Measurements from ENCODE around the gene SPATA20.

SPATA20 gene

GRCh38 chr17:50582741-50583140 is 35.8 kb downstream of the SPATA20 start:
- no peaks in the 10 kb centered on the region for H3K36me3 ChIP-seq (ENCODE audit: control insufficient read depth, insufficient read depth, low read length)
- no peaks in the 10 kb centered on the region for H3K27me3 ChIP-seq (ENCODE audit: control insufficient read depth, insufficient read depth, low read length)
- H3K27ac ChIP-seq (ENCODE audit: low read depth, low read length): no peak overlapping the region
- H3K9ac ChIP-seq (ENCODE audit: low read length): no peak overlapping the region
- H3K4me1 ChIP-seq (ENCODE audit: control insufficient read depth, insufficient read depth, low read length): no peaks in the 10 kb centered on the region
- no peak overlapping the region for H3K4me3 ChIP-seq (ENCODE audit: low read length)

GRCh38 chr17:50583641-50584040 is 36.7 kb downstream of the SPATA20 start:
- Histone ChIP-seq H3K4me3 (ENCODE audit: low read length) (no peak overlapping the region), H3K9ac (ENCODE audit: low read length) (no peak overlapping the region), H3K4me1 (ENCODE audit: control insufficient read depth, insufficient read depth, low read length) (peaks cover 1% of the 10 kb centered on the region), H3K27me3 (ENCODE audit: control insufficient read depth, insufficient read depth, low read length) (no peaks in the 10 kb centered on the region), H3K36me3 (ENCODE audit: control insufficient read depth, insufficient read depth, low read length) (no peaks in the 10 kb centered on the region), H3K27ac (ENCODE audit: low read depth, low read length) (no peak overlapping the region)

GRCh38 chr17:50584116-50584515 is 37.1 kb downstream of the SPATA20 start:
- no peak overlapping the region for H3K27ac ChIP-seq (ENCODE audit: low read depth, low read length)
- no peaks in the 10 kb centered on the region for H3K36me3 ChIP-seq (ENCODE audit: control insufficient read depth, insufficient read depth, low read length)
- H3K9ac ChIP-seq (ENCODE audit: low read length): no peak overlapping the region
- H3K4me1 ChIP-seq (ENCODE audit: control insufficient read depth, insufficient read depth, low read length): peaks cover 6% of the 10 kb centered on the region
- H3K27me3 ChIP-seq (ENCODE audit: control insufficient read depth, insufficient read depth, low read length): no peaks in the 10 kb centered on the region
- no peak overlapping the region for H3K4me3 ChIP-seq (ENCODE audit: low read length)

- H3K27ac ChIP-seq (ENCODE audit: low read depth, low read length): no peak overlapping the region
- peaks cover 11% of the 10 kb centered on the region for H3K4me1 ChIP-seq (ENCODE audit: control insufficient read depth, insufficient read depth, low read length)
- H3K9ac ChIP-seq (ENCODE audit: low read length): no peak overlapping the region
- no peak overlapping the region for H3K4me3 ChIP-seq (ENCODE audit: low read length)
- H3K27me3 ChIP-seq (ENCODE audit: control insufficient read depth, insufficient read depth, low read length): no peaks in the 10 kb centered on the region
- H3K36me3 ChIP-seq (ENCODE audit: control insufficient read depth, insufficient read depth, low read length): no peaks in the 10 kb centered on the region
Observed at GRCh38 chr17:50584749-50585148, 37.8 kb downstream of the SPATA20 start.

GRCh38 chr17:50585346-50585745 is 38.4 kb downstream of the SPATA20 start:
- peaks cover 11% of the 10 kb centered on the region for H3K4me1 ChIP-seq (ENCODE audit: control insufficient read depth, insufficient read depth, low read length)
- H3K27me3 ChIP-seq (ENCODE audit: control insufficient read depth, insufficient read depth, low read length): no peaks in the 10 kb centered on the region
- H3K9ac ChIP-seq (ENCODE audit: low read length): no peak overlapping the region
- H3K27ac ChIP-seq (ENCODE audit: low read depth, low read length): no peak overlapping the region
- H3K36me3 ChIP-seq (ENCODE audit: control insufficient read depth, insufficient read depth, low read length): no peaks in the 10 kb centered on the region
- no peak overlapping the region for H3K4me3 ChIP-seq (ENCODE audit: low read length)

- no peaks in the 10 kb centered on the region for H3K36me3 ChIP-seq (ENCODE audit: control insufficient read depth, insufficient read depth, low read length)
- no peak overlapping the region for H3K4me3 ChIP-seq (ENCODE audit: low read length)
- no peak overlapping the region for H3K27ac ChIP-seq (ENCODE audit: low read depth, low read length)
- peaks cover 11% of the 10 kb centered on the region for H3K4me1 ChIP-seq (ENCODE audit: control insufficient read depth, insufficient read depth, low read length)
- H3K27me3 ChIP-seq (ENCODE audit: control insufficient read depth, insufficient read depth, low read length): no peaks in the 10 kb centered on the region
- H3K9ac ChIP-seq (ENCODE audit: low read length): no peak overlapping the region
Observed at GRCh38 chr17:50585891-50586290, 38.9 kb downstream of the SPATA20 start.

- no peaks in the 10 kb centered on the region for H3K27me3 ChIP-seq (ENCODE audit: control insufficient read depth, insufficient read depth, low read length)
- no peaks in the 10 kb centered on the region for H3K36me3 ChIP-seq (ENCODE audit: control insufficient read depth, insufficient read depth, low read length)
- H3K9ac ChIP-seq (ENCODE audit: low read length): no peak overlapping the region
- no peak overlapping the region for H3K4me3 ChIP-seq (ENCODE audit: low read length)
- H3K27ac ChIP-seq (ENCODE audit: low read depth, low read length): no peak overlapping the region
- H3K4me1 ChIP-seq (ENCODE audit: control insufficient read depth, insufficient read depth, low read length): peaks cover 11% of the 10 kb centered on the region
Observed at GRCh38 chr17:50586421-50587247, 39.7 kb downstream of the SPATA20 start.

- no peaks in the 10 kb centered on the region for H3K27me3 ChIP-seq (ENCODE audit: control insufficient read depth, insufficient read depth, low read length)
- H3K4me1 ChIP-seq (ENCODE audit: control insufficient read depth, insufficient read depth, low read length): peaks cover 11% of the 10 kb centered on the region
- H3K9ac ChIP-seq (ENCODE audit: low read length): no peak overlapping the region
- no peaks in the 10 kb centered on the region for H3K36me3 ChIP-seq (ENCODE audit: control insufficient read depth, insufficient read depth, low read length)
- no peak overlapping the region for H3K27ac ChIP-seq (ENCODE audit: low read depth, low read length)
- no peak overlapping the region for H3K4me3 ChIP-seq (ENCODE audit: low read length)
Observed at GRCh38 chr17:50587571-50587970, 40.6 kb downstream of the SPATA20 start.

GRCh38 chr17:50588391-50589049 is 41.5 kb downstream of the SPATA20 start:
- Histone ChIP-seq H3K36me3 (ENCODE audit: control insufficient read depth, insufficient read depth, low read length) (no peaks in the 10 kb centered on the region), H3K9ac (ENCODE audit: low read length) (no peak overlapping the region), H3K27me3 (ENCODE audit: control insufficient read depth, insufficient read depth, low read length) (no peaks in the 10 kb centered on the region), H3K4me1 (ENCODE audit: control insufficient read depth, insufficient read depth, low read length) (peaks cover 11% of the 10 kb centered on the region), H3K27ac (ENCODE audit: low read depth, low read length) (no peak overlapping the region), H3K4me3 (ENCODE audit: low read length) (no peak overlapping the region)

GRCh38 chr17:50589095-50589705 is 42.2 kb downstream of the SPATA20 start:
- no peak overlapping the region for H3K9ac ChIP-seq (ENCODE audit: low read length)
- H3K4me1 ChIP-seq (ENCODE audit: control insufficient read depth, insufficient read depth, low read length): peaks cover 11% of the 10 kb centered on the region
- H3K27me3 ChIP-seq (ENCODE audit: control insufficient read depth, insufficient read depth, low read length): no peaks in the 10 kb centered on the region
- H3K36me3 ChIP-seq (ENCODE audit: control insufficient read depth, insufficient read depth, low read length): no peaks in the 10 kb centered on the region
- H3K27ac ChIP-seq (ENCODE audit: low read depth, low read length): no peak overlapping the region
- H3K4me3 ChIP-seq (ENCODE audit: low read length): no peak overlapping the region

- H3K9ac ChIP-seq (ENCODE audit: low read length): no peak overlapping the region
- H3K27me3 ChIP-seq (ENCODE audit: control insufficient read depth, insufficient read depth, low read length): no peaks in the 10 kb centered on the region
- peaks cover 11% of the 10 kb centered on the region for H3K4me1 ChIP-seq (ENCODE audit: control insufficient read depth, insufficient read depth, low read length)
- H3K36me3 ChIP-seq (ENCODE audit: control insufficient read depth, insufficient read depth, low read length): no peaks in the 10 kb centered on the region
- no peak overlapping the region for H3K4me3 ChIP-seq (ENCODE audit: low read length)
- H3K27ac ChIP-seq (ENCODE audit: low read depth, low read length): no peak overlapping the region
Observed at GRCh38 chr17:50590946-50591737, 44.2 kb downstream of the SPATA20 start.

- Histone ChIP-seq H3K36me3 (ENCODE audit: control insufficient read depth, insufficient read depth, low read length) (no peaks in the 10 kb centered on the region), H3K27ac (ENCODE audit: low read depth, low read length) (no peak overlapping the region), H3K4me3 (ENCODE audit: low read length) (no peak overlapping the region)
Observed at GRCh38 chr17:50593321-50593720, 46.3 kb downstream of the SPATA20 start.

More at GRCh38 chr17:50593321-50593720, 46.3 kb downstream of the SPATA20 start:
- Histone ChIP-seq H3K9ac (ENCODE audit: low read length) (no peak overlapping the region), H3K27me3 (ENCODE audit: control insufficient read depth, insufficient read depth, low read length) (no peaks in the 10 kb centered on the region), H3K4me1 (ENCODE audit: control insufficient read depth, insufficient read depth, low read length) (peaks cover 11% of the 10 kb centered on the region)
